T-helper 2 cell treated with Interferon-gamma antibody and Interleukin-4, amounts not matched to agents 5 μg/mL and 100 μg/mL, for 36 hours (primary cell): ENCODE data around the gene CAPN9.
"Not testable (repeated sequence)": the region's sequence is repeated elsewhere in the genome, so short reads cannot be mapped to it uniquely, and the experiment has no call there.

Experiments used
- DNase-seq: peaks from one replicate; pipeline ENCODE4 v3.0.0; 2021; ENCODE audit warnings: low spot score
- H3K27ac Mint-ChIP-seq: one replicate; pipeline ENCODE4 v1.8.0; 2021; ENCODE audit warnings: mild to moderate bottlenecking, mixed read lengths
- H3K27me3 Mint-ChIP-seq: one replicate; pipeline ENCODE4 v1.8.0; 2021; ENCODE audit warnings: low read depth, mixed read lengths
- H3K36me3 Mint-ChIP-seq: one replicate; pipeline ENCODE4 v1.8.0; 2021; ENCODE audit warnings: low read depth, mixed read lengths
- H3K4me1 Mint-ChIP-seq: one replicate; pipeline ENCODE4 v1.8.0; 2021; ENCODE audit warnings: low read depth, mixed read lengths
- H3K4me3 Mint-ChIP-seq: one replicate; pipeline ENCODE4 v1.8.0; 2022; ENCODE audit warnings: mild to moderate bottlenecking, moderate library complexity, mixed read lengths
- H3K9me3 Mint-ChIP-seq: one replicate; pipeline ENCODE4 v1.8.0; 2021; ENCODE audit warnings: mixed read lengths

The CAPN9 gene

GRCh38 chr1:230706887-230707731 lies 40.1 kb upstream of the CAPN9 start:
- Mint-ChIP-seq H3K4me3 (no peak overlapping the region), H3K9me3 (no peaks in the 10 kb centered on the region), H3K4me1 (no peaks in the 10 kb centered on the region), H3K27ac (no peak overlapping the region), H3K36me3 (no peaks in the 10 kb centered on the region), H3K27me3 (no peaks in the 10 kb centered on the region)
- DNase-seq: no peak

DNA sequence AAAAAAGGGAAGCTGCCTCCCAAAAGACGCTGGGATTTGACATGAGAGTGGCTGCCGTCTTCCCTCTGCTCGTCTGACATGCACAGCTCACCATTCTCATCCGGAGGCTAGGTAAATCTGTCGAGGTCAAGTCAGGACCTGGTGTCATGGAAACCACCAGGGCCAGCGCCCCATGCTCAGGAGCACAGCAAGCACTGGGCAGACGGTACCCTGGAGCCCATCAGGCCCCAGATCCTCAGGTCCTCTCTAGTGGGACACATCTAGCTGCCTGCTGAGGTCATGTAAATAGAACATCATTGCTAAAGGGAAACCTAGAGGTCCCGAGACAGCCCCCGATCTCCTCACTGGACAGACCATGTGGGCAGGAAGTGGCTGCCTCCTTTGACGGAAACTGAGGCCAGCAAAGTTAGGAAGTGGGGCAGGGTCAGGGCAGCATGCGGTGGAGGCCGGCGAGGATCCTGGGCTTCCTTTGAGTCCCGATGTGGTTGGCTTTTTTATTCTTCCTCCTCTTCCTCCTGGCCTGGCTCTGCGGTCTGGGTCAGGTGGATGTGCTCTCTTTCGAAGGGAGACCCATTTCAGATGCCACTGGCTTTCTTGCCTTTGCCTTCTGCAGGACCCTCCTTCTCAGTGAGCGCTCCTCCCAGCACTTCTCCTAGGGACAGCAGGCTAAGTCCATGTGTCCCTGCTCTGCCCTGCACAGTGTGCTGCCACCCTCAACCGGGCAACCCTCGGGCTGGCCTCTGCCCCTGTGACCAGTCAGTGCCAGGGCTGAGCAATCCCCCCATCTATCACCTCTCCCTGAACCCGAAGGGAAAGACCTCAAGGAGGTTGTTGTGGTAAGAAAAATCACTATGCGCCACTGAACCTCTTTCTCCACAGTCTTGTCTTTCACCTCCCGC lies 39.2 kb upstream of the CAPN9 start:
- Mint-ChIP-seq H3K4me3 (no peak overlapping the region), H3K36me3 (no peaks in the 10 kb centered on the region), H3K4me1 (no peaks in the 10 kb centered on the region), H3K9me3 (no peaks in the 10 kb centered on the region), H3K27ac (no peak overlapping the region), H3K27me3 (no peaks in the 10 kb centered on the region)
- no peak for DNase-seq

DNA sequence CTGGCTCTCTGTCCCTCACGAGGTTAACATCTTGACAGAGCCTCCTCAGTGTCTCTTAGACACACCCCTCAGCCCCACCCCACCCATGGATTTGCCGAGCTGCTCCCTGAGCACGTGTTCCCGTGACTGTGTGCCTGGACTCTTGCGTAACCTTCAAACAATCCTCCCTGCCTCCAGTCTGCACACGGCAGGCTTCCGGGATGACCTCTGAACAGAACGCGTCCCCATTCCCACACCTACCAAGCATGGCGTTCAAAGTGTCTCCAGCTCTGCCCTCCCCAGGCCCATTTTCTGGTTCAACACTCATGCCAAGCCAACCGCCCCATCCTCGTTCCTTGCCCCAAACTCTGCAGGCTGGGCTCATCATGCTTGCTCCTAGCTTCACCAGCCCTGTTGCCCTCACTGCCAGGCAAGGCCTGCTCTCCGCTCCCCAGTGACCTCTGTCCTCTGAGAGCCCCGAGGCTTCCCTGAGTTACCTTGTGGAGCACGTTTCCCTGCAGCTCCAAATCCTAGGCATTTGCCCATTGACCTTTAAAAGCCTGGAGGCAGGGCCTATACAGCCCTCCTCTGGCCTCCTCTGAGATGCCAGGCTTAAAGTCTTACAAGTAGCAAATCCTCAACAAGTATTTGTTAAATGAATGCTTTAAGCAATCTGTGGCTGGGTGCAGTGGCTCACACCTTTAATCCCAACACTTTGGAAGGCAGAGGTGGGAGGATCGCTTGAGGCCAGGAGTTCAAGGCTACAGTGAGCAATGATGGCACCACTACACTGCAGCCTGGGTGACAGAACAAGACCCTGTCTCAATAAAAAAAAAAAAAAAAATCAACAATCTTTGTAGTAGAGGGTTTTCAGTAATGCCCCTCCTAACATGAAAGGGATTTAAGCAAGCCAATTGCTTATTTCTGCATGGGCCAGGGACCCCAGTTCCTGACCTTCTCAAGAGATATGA lies 38.3 kb upstream of the CAPN9 start:
- no peak for DNase-seq
- Mint-ChIP-seq H3K9me3 (no peaks in the 10 kb centered on the region), H3K27ac (no peak overlapping the region), H3K4me3 (no peak overlapping the region), H3K27me3 (no peaks in the 10 kb centered on the region), H3K36me3 (no peaks in the 10 kb centered on the region), H3K4me1 (no peaks in the 10 kb centered on the region)

DNA sequence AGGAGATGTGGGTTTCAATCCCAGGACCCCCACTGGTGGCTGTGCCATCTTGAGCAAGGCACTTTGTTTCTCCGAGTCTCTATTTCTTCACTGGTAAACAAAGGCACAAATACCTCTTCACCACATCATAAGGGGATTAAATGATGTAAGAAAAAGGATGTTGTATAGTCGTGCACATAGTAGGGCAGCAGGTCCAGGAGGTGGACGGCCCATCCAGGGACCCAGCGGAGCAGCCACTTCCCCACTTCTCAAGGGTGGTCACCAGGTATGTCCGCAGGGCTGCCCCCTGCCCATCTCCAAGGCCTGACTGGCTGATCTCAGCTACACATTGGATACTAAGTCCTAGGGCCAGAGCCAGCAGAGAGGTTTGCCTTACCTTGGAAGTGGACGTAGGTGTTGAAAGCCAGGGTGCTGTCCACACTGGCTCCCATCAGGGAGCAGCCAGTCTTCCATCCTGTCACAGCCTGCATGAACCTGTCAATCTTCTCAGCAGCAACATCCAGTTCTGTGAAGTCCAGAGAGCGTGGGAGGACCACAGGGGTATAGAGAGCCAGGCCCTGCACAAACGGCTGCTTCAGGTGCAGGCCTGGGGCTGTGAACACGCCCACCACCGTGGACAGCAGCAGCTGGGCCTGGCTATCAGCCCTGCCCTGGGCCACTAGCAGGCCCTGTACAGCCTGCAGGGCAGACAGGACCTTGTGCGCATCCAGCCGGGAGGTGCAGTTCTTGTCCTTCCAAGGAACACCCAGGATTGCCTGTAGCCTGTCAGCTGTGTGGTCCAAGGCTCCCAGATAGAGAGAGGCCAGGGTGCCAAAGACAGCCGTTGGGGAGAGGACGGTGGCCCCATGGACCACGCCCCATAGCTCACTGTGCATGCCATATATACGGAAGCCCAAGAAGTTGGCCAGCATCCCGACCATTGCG lies 37.3 kb upstream of the CAPN9 start:
- no peak for DNase-seq
- Mint-ChIP-seq H3K27me3 (no peaks in the 10 kb centered on the region), H3K4me3 (no peak overlapping the region), H3K4me1 (no peaks in the 10 kb centered on the region), H3K9me3 (no peaks in the 10 kb centered on the region), H3K36me3 (no peaks in the 10 kb centered on the region), H3K27ac (no peak overlapping the region)

DNA sequence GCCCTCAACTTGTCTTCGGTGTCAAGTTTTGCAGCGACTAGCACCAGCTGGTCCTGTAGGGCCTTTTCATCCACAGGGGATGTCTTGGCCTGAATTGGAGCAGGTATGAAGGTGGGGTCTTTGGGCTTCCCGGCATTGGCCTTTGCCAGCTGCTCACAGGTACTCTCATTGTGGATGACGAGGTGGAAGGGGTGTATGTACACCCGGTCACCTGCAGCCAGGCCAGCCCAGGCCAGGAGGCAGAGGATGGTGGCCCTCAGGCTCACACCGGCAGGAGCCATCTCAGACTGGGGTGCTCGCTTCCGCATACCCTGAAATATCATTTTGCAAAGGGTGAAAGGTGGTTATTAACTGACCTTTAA lies 36.7 kb upstream of the CAPN9 start:
- H3K9me3 Mint-ChIP-seq: no peaks in the 10 kb centered on the region
- DNase-seq: no peak
- no peaks in the 10 kb centered on the region for H3K27me3 Mint-ChIP-seq
- no peak overlapping the region for H3K4me3 Mint-ChIP-seq
- H3K36me3 Mint-ChIP-seq: no peaks in the 10 kb centered on the region
- no peak overlapping the region for H3K27ac Mint-ChIP-seq
- H3K4me1 Mint-ChIP-seq: no peaks in the 10 kb centered on the region

- Mint-ChIP-seq H3K9me3 (no peaks in the 10 kb centered on the region), H3K4me1 (no peaks in the 10 kb centered on the region), H3K27me3 (no peaks in the 10 kb centered on the region), H3K4me3 (no peak overlapping the region), H3K36me3 (no peaks in the 10 kb centered on the region), H3K27ac (no peak overlapping the region)
- DNase-seq: no peak
Observed at GRCh38 chr1:230711245-230711644, 35.9 kb upstream of the CAPN9 start.

DNA sequence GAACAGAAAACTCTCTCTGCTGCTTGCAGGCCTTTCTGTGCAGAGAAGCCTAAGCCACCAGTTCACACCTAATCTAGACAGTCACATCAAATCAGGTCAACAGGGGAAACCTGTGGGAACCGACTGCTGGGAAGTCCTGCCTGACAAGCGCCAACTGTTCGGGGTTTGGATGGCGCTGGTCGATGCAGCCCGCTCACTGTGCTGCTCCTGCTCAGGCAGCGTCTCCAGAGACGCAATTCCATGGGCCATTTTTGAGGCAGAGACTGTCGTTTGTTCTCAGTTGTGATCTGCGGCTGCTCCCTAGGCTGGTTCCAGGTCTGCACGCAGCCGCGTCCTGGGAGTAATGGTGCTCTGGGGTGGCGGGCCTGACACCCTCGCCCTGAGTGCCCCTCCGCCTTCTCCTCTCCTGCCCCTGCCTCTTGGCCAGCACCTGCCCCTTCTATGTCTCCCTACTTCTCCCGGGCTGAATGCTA lies 34.7 kb upstream of the CAPN9 start:
- Mint-ChIP-seq H3K9me3 (peaks cover 4% of the 10 kb centered on the region), H3K36me3 (no peaks in the 10 kb centered on the region), H3K4me1 (no peaks in the 10 kb centered on the region), H3K27me3 (peaks cover 3% of the 10 kb centered on the region), H3K4me3 (no peak overlapping the region), H3K27ac (no peak overlapping the region)
- DNase-seq: no peak

DNA sequence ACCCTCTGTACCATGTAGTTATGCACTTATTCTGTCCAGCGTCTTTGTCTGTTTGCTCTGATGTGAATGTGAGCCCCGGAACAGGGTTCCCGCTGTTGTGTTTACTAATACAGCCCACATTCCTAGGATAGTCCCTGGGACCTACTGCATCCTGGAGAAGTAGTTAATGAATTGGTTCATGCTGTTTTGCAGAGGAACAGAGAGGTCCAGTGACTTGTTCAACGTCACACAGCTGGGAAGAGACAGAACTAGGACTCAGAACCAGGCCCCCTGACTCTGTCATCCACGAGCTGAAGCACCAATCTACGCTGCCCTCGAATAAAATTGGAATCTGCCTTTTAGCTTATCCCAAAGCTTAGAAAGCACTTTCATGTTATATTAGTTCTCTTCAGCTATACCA lies 34.0 kb upstream of the CAPN9 start:
- H3K36me3 Mint-ChIP-seq: no peaks in the 10 kb centered on the region
- H3K27ac Mint-ChIP-seq: no peak overlapping the region
- DNase-seq: no peak
- H3K4me3 Mint-ChIP-seq: no peak overlapping the region
- H3K4me1 Mint-ChIP-seq: no peaks in the 10 kb centered on the region
- peaks cover 3% of the 10 kb centered on the region for H3K27me3 Mint-ChIP-seq
- H3K9me3 Mint-ChIP-seq: peaks cover 4% of the 10 kb centered on the region

- Mint-ChIP-seq H3K9me3 (peaks cover 4% of the 10 kb centered on the region), H3K27me3 (peaks cover 3% of the 10 kb centered on the region), H3K4me1 (no peaks in the 10 kb centered on the region), H3K27ac (no peak overlapping the region), H3K4me3 (no peak overlapping the region), H3K36me3 (no peaks in the 10 kb centered on the region)
- no peak for DNase-seq
Observed at GRCh38 chr1:230713547-230713914, 33.7 kb upstream of the CAPN9 start.

- Mint-ChIP-seq H3K27me3 (peaks cover 3% of the 10 kb centered on the region), H3K9me3 (peaks cover 4% of the 10 kb centered on the region)
- DNase-seq: no peak
Observed at GRCh38 chr1:230713915-230714764, 33.0 kb upstream of the CAPN9 start, which contains the start of gene AGT. TSS of gene AGT (minus strand) at chr1:230714122. CDS start at chr1:230710823, 3,299 bp downstream.

DNA sequence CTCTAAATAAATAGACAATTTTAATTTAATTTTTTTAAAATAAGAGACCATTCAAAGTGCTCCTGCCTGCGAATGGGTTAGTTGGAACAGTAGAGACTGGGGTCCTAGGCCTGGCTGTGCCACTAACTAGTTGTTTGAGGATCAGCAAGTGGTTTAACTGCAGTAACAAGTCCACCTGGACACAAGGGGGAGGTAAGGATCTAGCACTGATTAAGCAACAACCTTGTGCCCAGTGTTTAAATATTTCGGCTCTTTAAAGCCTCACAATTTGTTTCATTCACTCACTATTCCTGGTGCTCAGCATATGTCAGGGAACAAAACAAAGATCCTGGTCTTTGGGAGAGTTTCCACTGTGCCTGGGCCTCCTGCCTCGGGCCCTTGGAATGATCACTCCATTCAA lies 31.7 kb upstream of the CAPN9 start:
- H3K4me1 Mint-ChIP-seq: no peaks in the 10 kb centered on the region
- H3K27ac Mint-ChIP-seq: no peak overlapping the region
- H3K9me3 Mint-ChIP-seq: peaks cover 4% of the 10 kb centered on the region
- H3K36me3 Mint-ChIP-seq: no peaks in the 10 kb centered on the region
- peaks cover 3% of the 10 kb centered on the region for H3K27me3 Mint-ChIP-seq
- H3K4me3 Mint-ChIP-seq: no peak overlapping the region
- no peak for DNase-seq

More at GRCh38 chr1:230713915-230714764, 33.0 kb upstream of the CAPN9 start, which contains the start of gene AGT:
- Mint-ChIP-seq H3K36me3 (no peaks in the 10 kb centered on the region), H3K4me3 (no peak within 1 kb of the TSS), H3K27ac (no peak within 1 kb of the TSS), H3K4me1 (no peaks in the 10 kb centered on the region)

DNA sequence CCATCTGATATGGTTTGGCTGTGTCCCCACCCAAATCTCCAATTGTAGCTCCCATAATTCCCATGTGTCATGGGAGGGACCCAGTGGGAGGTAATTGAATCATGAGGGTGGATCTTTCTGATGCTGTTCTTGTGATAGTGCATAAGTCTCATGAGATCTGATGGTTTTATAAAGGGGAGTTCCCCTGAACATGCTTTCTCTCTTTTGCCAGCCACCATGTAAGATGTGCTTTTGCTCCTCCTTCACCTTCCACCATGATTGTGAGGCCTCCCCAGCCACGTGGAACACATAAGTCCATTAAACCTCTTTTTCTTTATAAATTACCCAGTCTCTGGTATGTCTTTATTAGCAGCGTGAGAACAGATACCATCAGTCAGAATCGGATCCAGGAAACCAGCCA lies 30.7 kb upstream of the CAPN9 start:
- not testable (repeated sequence) for H3K27ac Mint-ChIP-seq, H3K36me3 Mint-ChIP-seq, H3K9me3 Mint-ChIP-seq, H3K4me1 Mint-ChIP-seq, DNase-seq, H3K27me3 Mint-ChIP-seq, H3K4me3 Mint-ChIP-seq
